Activated naive CD8-positive, alpha-beta T cell treated with anti-CD3 and anti-CD28 coated beads, Interleukin-2, amount 50 U/mL, for 24 hours (primary cell): ENCODE results near the gene LAPTM4A.
A peak's percentile ranks its signal among the peaks of the same experiment; 100 is the strongest.

Source experiments
- ATAC-seq: fragments of 150-1000 bp; cut with Tn5 transposase; one replicate; pipeline ENCODE4 v1.10.0; 2021
- DNase-seq: peaks from one replicate; pipeline ENCODE4 v3.0.0; 2021
- H3K27ac Mint-ChIP-seq: one replicate; pipeline ENCODE4 v1.8.0; 2021; ENCODE audit warnings: mild to moderate bottlenecking, mixed read lengths
- H3K27me3 Mint-ChIP-seq: one replicate; pipeline ENCODE4 v1.8.0; 2021; ENCODE audit warnings: mixed read lengths
- H3K36me3 Mint-ChIP-seq: one replicate; pipeline ENCODE4 v1.8.0; 2021; ENCODE audit warnings: low read depth, mixed read lengths
- H3K4me1 Mint-ChIP-seq: one replicate; pipeline ENCODE4 v1.8.0; 2021; ENCODE audit warnings: mixed read lengths
- H3K4me3 Mint-ChIP-seq: one replicate; pipeline ENCODE4 v1.8.0; 2021; ENCODE audit warnings: mild to moderate bottlenecking, moderate library complexity, mixed read lengths
- H3K9me3 Mint-ChIP-seq: one replicate; pipeline ENCODE4 v1.8.0; 2021; ENCODE audit warnings: mixed read lengths

The LAPTM4A gene

DNA sequence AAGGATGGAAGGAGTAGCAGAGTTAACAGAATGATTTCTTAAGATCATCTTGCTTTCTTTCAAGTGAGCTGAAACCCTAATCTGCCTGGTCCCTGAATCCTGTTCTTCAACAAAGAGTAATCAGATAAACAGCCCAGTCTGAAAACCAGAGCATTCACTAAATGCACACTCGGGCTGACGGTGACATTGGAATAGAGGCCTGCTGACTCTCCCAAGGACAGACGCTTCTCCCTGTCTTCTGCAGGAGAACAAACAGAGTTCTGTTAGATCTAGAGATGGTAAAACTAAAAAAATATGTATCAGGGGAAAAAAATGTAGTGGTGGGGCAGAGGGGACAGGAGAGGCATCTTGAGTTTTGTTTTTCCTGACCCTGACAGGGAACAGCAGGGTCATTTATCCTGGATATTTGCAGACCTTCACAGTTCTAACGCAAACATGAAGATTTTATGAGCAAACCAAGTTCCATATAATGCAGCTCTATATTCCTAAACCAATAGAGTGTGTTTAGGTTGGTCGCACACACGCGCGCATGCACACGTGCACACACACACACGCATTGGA is 46.3 kb downstream of the LAPTM4A start:
- Mint-ChIP-seq H3K27ac (no peak overlapping the region), H3K27me3 (peaks cover 18% of the 10 kb centered on the region), H3K4me3 (no peak overlapping the region), H3K4me1 (no peaks in the 10 kb centered on the region), H3K36me3 (no peaks in the 10 kb centered on the region), H3K9me3 (no peaks in the 10 kb centered on the region)
- ATAC-seq (no peak), DNase-seq (no peak)

DNA sequence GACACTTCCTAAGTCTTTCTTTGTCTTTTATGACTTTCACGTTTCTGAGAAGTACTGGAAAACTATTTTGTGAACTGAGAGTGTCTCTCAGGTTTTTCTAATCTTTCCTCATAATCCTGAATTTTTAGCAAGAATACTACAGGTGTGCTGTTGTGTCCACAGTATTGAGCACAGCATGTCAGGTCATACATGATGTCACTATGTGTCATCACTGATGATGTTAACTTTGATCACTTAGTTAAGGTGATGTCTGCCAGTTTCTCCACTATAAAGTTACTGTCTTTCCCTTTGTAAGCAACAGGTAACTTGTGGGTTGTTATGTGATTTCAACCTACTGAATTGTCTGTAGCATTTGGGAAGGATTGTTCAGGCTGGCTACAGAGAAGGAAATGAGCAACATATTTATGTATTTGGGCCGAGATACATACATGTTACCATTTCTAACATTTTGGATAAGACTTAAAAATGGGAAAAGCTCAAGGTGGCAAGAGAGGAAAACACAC is 50.0 kb downstream of the LAPTM4A start:
- H3K4me1 Mint-ChIP-seq = no peaks in the 10 kb centered on the region
- DNase-seq = no peak

DNA sequence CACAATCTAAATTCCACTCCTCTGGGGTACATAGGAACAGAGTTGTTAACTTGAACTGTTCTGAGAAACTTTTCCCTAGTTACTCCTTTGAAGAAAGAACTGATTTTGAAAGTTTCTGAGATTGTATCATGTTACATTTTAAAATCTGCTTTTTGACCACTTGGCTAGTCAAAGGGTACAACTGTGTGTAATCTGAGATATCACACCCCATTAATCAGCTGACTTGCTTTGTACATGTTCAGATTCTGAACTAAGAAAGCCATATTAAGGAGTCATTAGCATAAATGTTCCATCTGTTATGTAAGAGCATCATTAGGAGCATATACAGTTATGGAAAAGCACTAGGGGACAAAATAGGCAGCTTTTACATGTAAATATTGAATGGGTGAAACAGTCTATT is 57.7 kb downstream of the LAPTM4A start:
- peaks cover 20% of the 10 kb centered on the region for H3K27me3 Mint-ChIP-seq
- H3K4me1 Mint-ChIP-seq = peaks cover 18% of the 10 kb centered on the region
- no peak overlapping the region for H3K4me3 Mint-ChIP-seq
- peaks cover 4% of the 10 kb centered on the region for H3K36me3 Mint-ChIP-seq
- no peak for DNase-seq
- H3K9me3 Mint-ChIP-seq = no peaks in the 10 kb centered on the region
- H3K27ac Mint-ChIP-seq = no peak overlapping the region
- ATAC-seq = no peak

More for the DNA sequence above, 50.0 kb downstream of the LAPTM4A start:
- Mint-ChIP-seq H3K36me3 (no peaks in the 10 kb centered on the region), H3K27me3 (peaks cover 8% of the 10 kb centered on the region), H3K27ac (no peak overlapping the region), H3K9me3 (no peaks in the 10 kb centered on the region), H3K4me3 (no peak overlapping the region)
- ATAC-seq = no peak

DNA sequence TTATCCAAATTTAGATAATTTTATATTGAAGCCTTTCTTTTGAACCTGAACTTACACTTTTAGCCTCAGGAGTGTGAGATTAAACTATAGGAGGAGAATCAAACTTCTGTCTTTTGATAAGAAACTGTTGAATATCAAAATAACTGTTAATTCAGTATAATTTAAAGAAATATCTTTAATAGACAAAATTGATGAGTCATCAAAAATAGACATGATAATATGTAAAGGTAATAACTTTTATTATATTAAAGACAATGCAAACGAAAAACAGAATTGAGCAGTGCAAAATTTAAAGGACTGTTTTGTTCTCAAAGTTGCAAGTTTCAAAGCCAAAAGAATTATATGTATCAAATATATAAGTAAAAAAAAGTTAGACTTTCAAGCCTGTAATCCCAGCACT is 59.5 kb downstream of the LAPTM4A start:
- no peak overlapping the region for H3K27ac Mint-ChIP-seq
- ATAC-seq = no peak

DNA sequence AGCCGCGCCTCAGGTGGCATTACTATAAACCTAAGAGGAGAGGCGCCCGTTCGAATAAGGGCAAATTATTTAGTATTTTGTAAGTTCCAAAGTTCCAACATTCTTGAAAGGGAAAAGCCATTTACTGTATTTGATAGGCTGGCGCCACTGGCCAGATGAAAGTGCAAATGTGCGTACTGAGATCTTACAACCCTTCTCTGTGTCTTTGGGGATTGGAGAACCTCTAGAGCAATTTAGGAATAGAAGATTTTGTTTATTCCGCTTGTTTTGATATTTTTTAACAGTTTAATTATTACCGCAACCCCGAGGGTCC is 61.1 kb downstream of the LAPTM4A start:
- Mint-ChIP-seq H3K27ac (peak overlapping the region; percentile 77), H3K4me3 (peak overlapping the region; percentile 88), H3K36me3 (peaks cover 19% of the 10 kb centered on the region), H3K9me3 (no peaks in the 10 kb centered on the region), H3K27me3 (peaks cover 19% of the 10 kb centered on the region), H3K4me1 (peaks cover 32% of the 10 kb centered on the region)
- ATAC-seq (no peak), DNase-seq (no peak)

More for the DNA sequence above, 59.5 kb downstream of the LAPTM4A start:
- no peak for DNase-seq
- no peaks in the 10 kb centered on the region for H3K9me3 Mint-ChIP-seq
- peaks cover 10% of the 10 kb centered on the region for H3K36me3 Mint-ChIP-seq
- no peak overlapping the region for H3K4me3 Mint-ChIP-seq
- peaks cover 31% of the 10 kb centered on the region for H3K4me1 Mint-ChIP-seq
- peaks cover 19% of the 10 kb centered on the region for H3K27me3 Mint-ChIP-seq

DNA sequence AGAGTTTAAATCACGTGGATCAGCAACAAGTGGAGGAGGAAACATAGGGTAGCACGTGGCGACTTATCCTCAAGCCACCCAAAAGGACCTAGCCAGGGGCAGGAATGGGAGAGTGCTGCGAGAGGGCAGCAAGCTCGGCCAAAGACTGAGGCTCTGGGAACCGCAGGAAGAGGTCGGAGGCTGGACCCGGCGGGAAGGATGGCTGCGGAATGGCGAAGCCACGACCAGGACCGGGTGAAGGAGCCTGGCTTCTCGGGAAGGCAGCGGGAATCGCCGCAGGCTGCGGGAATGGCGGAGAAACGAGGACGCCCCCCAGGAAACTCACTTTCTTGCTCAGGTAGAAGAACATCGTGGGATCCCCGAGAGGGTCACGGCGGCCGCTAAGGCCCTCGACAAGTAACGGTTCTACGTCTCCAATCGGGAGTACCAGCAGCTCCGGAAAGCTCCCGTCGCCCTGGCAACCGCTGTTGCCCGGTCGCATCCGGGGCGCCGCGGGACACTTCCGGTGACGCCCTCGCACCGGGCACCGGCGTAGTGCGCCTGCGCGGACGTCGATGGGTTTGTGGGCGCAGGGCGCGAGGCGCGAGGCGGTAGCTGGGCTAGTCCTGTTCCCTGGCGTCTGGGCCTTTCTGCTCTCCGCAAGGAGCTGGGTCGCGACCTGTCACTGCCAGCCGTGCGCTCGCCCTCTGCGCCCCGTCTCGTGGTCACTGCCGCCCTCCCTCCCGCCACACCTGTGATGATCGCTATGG is 61.6 kb downstream of the LAPTM4A start, which contains the start of gene WDR35:
Gene WDR35, minus strand, starts transcription at position 439 of the 749 bp plus-strand sequence. Its CDS starts 90 bp downstream, at position 349.
- Mint-ChIP-seq H3K36me3 (peaks cover 19% of the 10 kb centered on the region), H3K4me3 (peak within 1 kb of the TSS; percentile 88), H3K4me1 (peaks cover 32% of the 10 kb centered on the region), H3K27me3 (peaks cover 19% of the 10 kb centered on the region), H3K27ac (peak within 1 kb of the TSS; percentile 77), H3K9me3 (no peaks in the 10 kb centered on the region)
- ATAC-seq (peak; percentile 96), DNase-seq (peak; percentile 96)

DNA sequence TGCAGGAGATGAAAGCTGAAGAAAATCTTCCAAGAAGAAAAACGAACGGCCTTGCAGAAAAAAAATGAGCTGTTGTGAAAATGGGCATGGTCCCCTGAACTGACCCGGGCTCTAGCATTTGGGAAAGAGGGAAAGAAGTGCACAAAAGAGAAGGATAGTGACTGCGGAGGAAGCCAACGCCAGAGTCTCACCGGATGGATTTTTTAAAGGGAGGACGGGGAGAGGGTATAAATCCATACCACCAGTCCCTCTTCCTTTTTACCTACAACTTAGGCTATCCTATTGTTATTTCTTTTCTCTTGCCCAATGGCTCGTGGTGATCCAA is 62.1 kb downstream of the LAPTM4A start:
- Mint-ChIP-seq H3K36me3 (peaks cover 21% of the 10 kb centered on the region), H3K4me1 (peaks cover 32% of the 10 kb centered on the region), H3K27me3 (peaks cover 16% of the 10 kb centered on the region), H3K4me3 (peak overlapping the region; percentile 88), H3K9me3 (no peaks in the 10 kb centered on the region), H3K27ac (peak overlapping the region; percentile 77)
- DNase-seq = no peak
- no peak for ATAC-seq

DNA sequence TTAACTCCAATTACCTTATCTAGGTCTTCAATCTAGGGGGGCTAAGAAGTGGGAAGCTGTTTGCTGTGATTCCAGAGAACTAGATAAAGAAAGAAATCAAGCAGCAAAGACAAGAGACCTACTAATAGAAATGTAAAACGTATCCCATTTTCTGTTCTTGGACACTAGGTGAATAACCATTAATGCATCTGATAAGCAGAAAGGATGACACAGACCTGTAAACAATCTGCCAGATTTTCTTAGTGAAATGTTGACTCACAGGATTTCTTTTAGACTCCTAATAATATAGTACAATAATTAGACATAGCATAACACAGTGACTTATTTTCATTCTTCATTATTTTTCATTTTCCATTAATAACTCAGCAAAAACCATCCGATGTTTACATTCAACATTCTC is 62.8 kb downstream of the LAPTM4A start:
- H3K4me3 Mint-ChIP-seq = peak overlapping the region; percentile 88
- no peak for ATAC-seq
- H3K27me3 Mint-ChIP-seq = peaks cover 16% of the 10 kb centered on the region
- H3K4me1 Mint-ChIP-seq = peaks cover 32% of the 10 kb centered on the region
- H3K36me3 Mint-ChIP-seq = peaks cover 25% of the 10 kb centered on the region
- DNase-seq = no peak
- no peak overlapping the region for H3K27ac Mint-ChIP-seq
- no peaks in the 10 kb centered on the region for H3K9me3 Mint-ChIP-seq

DNA sequence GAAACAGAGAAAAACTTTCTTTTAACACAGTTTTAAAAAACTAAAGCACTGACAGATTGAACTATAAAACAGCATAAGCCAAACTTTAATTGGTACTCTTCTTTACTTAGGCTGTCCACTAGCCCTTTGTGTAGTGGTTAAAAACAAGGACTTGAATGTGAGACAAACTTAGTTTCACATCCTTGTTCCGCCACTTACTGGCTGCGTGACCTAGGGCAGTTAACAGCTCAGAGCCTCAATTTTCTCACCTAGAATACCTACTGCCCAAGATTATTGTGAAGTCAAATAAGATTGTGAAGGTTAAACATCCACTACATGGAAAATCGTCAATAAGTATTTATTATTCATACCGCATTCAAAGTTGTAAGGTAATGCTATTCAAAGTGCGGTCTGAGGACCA is 63.5 kb downstream of the LAPTM4A start:
- Mint-ChIP-seq H3K27me3 (peaks cover 11% of the 10 kb centered on the region), H3K9me3 (no peaks in the 10 kb centered on the region), H3K36me3 (peaks cover 25% of the 10 kb centered on the region), H3K27ac (no peak overlapping the region), H3K4me1 (peaks cover 32% of the 10 kb centered on the region), H3K4me3 (peak overlapping the region; percentile 88)
- DNase-seq = no peak
- no peak for ATAC-seq
